Measurements from ENCODE around the gene ATP6V0E2.
A peak's percentile ranks its signal among the peaks of the same experiment; 100 is the strongest.

Gene ATP6V0E2

GRCh38 chr7:149870701-149871483 is 2.9 kb upstream of the ATP6V0E2 start:
- H3K4me3 ChIP-seq (ENCODE audit: control insufficient read depth, low read depth, low read length), result no peak overlapping the region
- no peak for DNase-seq (ENCODE audit: low read depth)
- no peak for TF ChIP-seq CTCF (IDR thresholded peaks at IDR 0.05; ENCODE audit: control insufficient read depth, insufficient read depth, low read depth, low read length, missing control alignments)

DNA sequence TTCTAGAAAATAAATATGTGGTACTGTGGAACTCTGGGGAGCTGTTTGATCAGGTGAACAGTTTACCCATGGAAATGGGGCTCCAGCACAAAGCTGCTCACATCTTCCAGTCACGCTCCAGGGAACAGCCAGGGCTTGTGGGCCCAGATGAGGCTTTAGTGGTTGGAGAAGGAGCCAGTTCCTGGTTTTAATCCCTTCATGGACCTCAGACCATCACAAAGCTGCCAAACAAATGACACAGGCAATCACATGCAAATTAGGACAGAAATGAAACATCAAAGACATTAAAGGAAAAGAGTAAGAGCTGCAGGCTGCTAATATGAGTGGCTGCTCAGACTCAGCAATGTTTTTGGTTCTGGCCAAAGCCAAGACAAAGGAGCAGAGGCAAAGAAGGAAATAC is 2.2 kb upstream of the ATP6V0E2 start:
- TF ChIP-seq CTCF (IDR thresholded peaks at IDR 0.05; ENCODE audit: control insufficient read depth, insufficient read depth, low read depth, low read length, missing control alignments), result no peak
- no peak for DNase-seq (ENCODE audit: low read depth)

DNA sequence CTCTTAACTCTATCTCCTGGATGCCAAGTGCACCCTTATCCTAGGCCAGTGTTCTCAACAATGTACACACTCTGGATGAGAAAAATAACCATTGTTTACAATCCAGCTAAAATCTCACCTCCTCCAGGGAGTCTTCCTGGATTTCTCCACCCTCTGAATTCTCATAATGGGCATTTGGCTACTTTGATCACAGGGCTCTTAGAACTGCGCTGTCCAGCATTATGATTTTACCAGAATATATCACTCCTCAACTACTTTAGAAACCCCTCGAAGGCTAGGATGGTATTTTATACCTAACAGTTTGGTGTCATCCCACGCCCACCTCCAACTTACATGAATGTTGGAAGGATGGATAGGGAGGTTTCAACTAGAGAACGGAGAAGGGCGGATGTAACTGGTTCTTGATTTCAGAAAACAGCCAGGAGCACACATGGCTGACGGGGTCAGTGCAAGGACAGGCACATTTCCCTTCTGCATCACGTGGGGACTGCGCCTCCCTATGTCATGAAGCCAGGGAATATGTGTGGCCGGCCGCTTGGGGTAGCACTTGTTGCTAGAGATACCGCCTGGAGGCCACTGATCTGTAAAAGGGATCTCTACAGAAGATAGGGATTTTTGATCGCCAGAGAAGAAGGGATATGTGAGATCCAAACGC is 1.2 kb upstream of the ATP6V0E2 start:
- peak; percentile 37 for DNase-seq (ENCODE audit: low read depth)
- peak; percentile 25 for TF ChIP-seq CTCF (IDR thresholded peaks at IDR 0.05; ENCODE audit: control insufficient read depth, insufficient read depth, low read depth, low read length, missing control alignments)

More for the DNA sequence above, 2.2 kb upstream of the ATP6V0E2 start:
- H3K4me3 ChIP-seq (ENCODE audit: control insufficient read depth, low read depth, low read length), result no peak overlapping the region

DNA sequence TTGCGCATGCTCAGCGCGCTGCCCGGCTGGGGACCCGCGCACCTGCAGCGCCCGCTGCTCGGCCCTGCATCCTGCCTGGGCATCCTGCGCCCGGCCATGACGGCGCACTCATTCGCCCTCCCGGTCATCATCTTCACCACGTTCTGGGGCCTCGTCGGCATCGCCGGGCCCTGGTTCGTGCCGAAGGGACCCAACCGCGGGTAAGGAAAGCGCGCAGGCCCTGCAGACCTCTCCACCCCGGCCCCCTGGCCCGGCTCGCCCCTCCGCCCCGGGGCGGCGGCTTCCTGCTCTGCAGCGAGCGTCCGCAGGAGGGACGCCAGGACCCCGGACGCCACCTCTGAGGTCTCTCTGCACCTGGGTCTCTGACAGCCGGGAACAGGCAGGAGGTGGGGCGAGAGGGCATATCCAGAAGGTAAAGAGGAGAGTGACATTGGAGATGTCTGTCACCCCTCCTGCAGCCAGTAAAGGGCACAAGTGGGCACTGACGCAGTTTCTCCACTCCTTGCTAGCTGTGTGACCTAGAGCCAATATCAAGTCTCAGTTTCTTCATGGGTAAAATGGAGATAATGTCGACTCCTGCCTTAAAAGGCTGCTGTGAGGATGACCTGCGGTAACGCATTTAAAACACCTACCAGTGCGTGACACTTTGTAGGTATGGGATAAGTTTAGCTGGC is 338 bp downstream of the ATP6V0E2 start:
- no peak for TF ChIP-seq CTCF (IDR thresholded peaks at IDR 0.05; ENCODE audit: control insufficient read depth, insufficient read depth, low read depth, low read length, missing control alignments)
- peak overlapping the region; percentile 70 for H3K4me3 ChIP-seq (ENCODE audit: control insufficient read depth, low read depth, low read length)
- DNase-seq (ENCODE audit: low read depth), result no peak

More for the DNA sequence above, 1.2 kb upstream of the ATP6V0E2 start:
- H3K4me3 ChIP-seq (ENCODE audit: control insufficient read depth, low read depth, low read length), result peak overlapping the region; percentile 70

- H3K4me3 ChIP-seq (ENCODE audit: control insufficient read depth, low read depth, low read length), result no peak overlapping the region
- TF ChIP-seq CTCF (IDR thresholded peaks at IDR 0.05; ENCODE audit: control insufficient read depth, insufficient read depth, low read depth, low read length, missing control alignments), result no peak
- no peak for DNase-seq (ENCODE audit: low read depth)
Measured at GRCh38 chr7:149874644-149875028, 867 bp downstream of the ATP6V0E2 start.

DNA sequence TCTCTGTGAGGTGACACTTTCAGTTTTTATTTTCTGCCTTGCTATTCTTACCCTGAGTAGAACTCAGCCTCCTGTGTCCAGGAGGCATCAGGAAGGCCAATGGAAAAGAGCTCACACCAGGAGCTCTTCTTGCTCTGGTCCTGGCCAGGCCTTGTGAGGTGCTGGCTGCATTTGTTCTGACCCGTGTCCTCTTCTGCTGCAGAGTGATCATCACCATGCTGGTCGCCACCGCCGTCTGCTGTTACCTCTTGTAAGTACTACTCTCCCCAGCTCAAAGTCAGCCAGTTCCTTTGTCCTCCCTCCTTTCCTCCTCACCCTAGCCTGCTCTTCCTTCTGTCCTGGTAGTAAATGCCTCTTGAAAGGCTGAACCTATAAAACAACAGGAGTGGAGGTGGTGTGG is 1.6 kb downstream of the ATP6V0E2 start:
- DNase-seq (ENCODE audit: low read depth), result no peak
- no peak for TF ChIP-seq CTCF (IDR thresholded peaks at IDR 0.05; ENCODE audit: control insufficient read depth, insufficient read depth, low read depth, low read length, missing control alignments)
- H3K4me3 ChIP-seq (ENCODE audit: control insufficient read depth, low read depth, low read length), result no peak overlapping the region

All from AG09309 (cell line).